Testis (tissue), 3 donors: ENCODE data around the gene TNS1. TPM values are rescaled to one million over a fixed set of nuclear protein-coding genes. Genes with fewer than 3 reads are reported as not detected.
A peak's percentile ranks its signal among the peaks of the same experiment; 100 is the strongest.

Source experiments
- DNase-seq: peaks from one replicate; pipeline ENCODE4 v3.0.0-alpha.2; 2019
- H3K27ac ChIP-seq, 2 donors: fragments of 200-600 bp; sonication (generic); one replicate each; pipeline ENCODE4 v1.5.1; 2019
- H3K27me3 ChIP-seq: fragments of 200-600 bp; sonication (generic); one replicate; pipeline ENCODE4 v1.5.1; 2019
- H3K36me3 ChIP-seq: fragments of 200-600 bp; sonication (generic); one replicate; pipeline ENCODE4 v1.5.1; 2017; ENCODE audit warnings: low read depth; ENCODE audit errors: missing control alignments
- H3K4me1 ChIP-seq: fragments of 200-600 bp; sonication (generic); one replicate; pipeline ENCODE4 v1.5.1; 2019
- H3K4me3 ChIP-seq, 2 donors: fragments of 200-600 bp; sonication (generic); one replicate each; pipeline ENCODE4 v1.5.1; 2017 to 2019
- H3K9me3 ChIP-seq: fragments of 200-600 bp; sonication (generic); one replicate; pipeline ENCODE4 v1.5.1; 2017
- CTCF ChIP-seq, 3 experiments: fragments of 450-650 bp in 2 of 3; fragments of 200-600 bp in 1 of 3; sonication (generic) in 1 of 3; IDR thresholded peaks; one replicate each; pipeline ENCODE4 v1.5.1; 2016 to 2019; ENCODE audit warnings: antibody characterized with exemption in 3 of 3, mild to moderate bottlenecking in 2 of 3, moderate library complexity in 1 of 3
- POLR2A ChIP-seq: fragments of 450-650 bp; IDR thresholded peaks from one replicate; pipeline ENCODE4 v1.6.1; 2017; ENCODE audit warnings: antibody characterized with exemption, mild to moderate bottlenecking, moderate library complexity
- WGBS, 2 donors: methylation state at CpG; one replicate each; pipeline ENCODE4 v1.1.5; 2018; 5-methylcytosine and 5-hydroxymethylcytosine counted together
- intact Hi-C: fragments of 100-400 bp; cut with DNase I; formaldehyde crosslinking; loops from one replicate; pipeline ENCODE4 v1.15.1; 2023; ENCODE audit warnings: low total_unique reads
- polyA plus RNA-seq: library from polyadenylated mRNA; stranded (reverse); fragments of 350-450 nt; fragmentation: Illumina TruSeq; extraction: RNeasy Lipid Tissue Mini Kit (QIAGEN cat#74804); gene quantifications from one replicate; pipeline ENCODE4 v1.2.3, GENCODE V29; 2014; ENCODE audit warnings: low read depth, low replicate concordance; ENCODE audit not compliant: insufficient read depth
- total RNA-seq, 2 donors: library from RNA; depleted of rRNA; stranded (reverse); fragments of >200 nt; gene quantifications; one replicate each; pipeline ENCODE4 v1.2.3, GENCODE V29; 2016

Gene TNS1
- total and polyA plus RNA-seq, 3 donors from 2014 or later: 75.9 to 256 (median 227) TPM

DNA sequence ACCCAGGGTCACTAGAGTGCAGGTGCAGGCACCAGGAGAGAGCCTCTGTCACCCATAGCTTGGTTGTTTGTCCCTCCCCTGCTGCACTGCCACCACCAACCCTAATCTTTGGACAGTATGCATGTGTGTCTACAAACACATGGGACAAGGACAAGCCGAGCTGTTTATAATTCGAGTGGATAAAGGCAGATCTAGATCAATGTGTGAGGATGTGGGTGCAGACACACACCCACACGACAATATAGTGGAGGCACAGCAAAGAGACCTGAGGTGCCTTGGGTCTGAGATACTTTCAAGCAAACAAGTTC, 199.2 kb downstream of the TNS1 start:
- no peak for TF ChIP-seq CTCF (IDR thresholded peaks at IDR 0.05)
- Histone ChIP-seq H3K27me3 (no peaks in the 10 kb centered on the region), H3K4me1 (peaks cover 59% of the 10 kb centered on the region), H3K9me3 (no peaks in the 10 kb centered on the region), H3K27ac (peak overlapping the region in 1 of 2 donors; percentile 45), H3K36me3 (no peaks in the 10 kb centered on the region), H3K4me3 (no peak overlapping the region)
- no peak for DNase-seq
- intact Hi-C loops: no loop called here
- 60 to 78% methylated on average over 3 of the region's 3 CpGs for WGBS, 2 donors

GRCh38 chr2:217802876-217803652, 199.7 kb downstream of the TNS1 start:
- WGBS, 2 donors: 64 to 68% methylated on average over 7 of the region's 7 CpGs
- Histone ChIP-seq H3K27ac (no peak overlapping the region), H3K36me3 (no peaks in the 10 kb centered on the region), H3K27me3 (no peaks in the 10 kb centered on the region), H3K4me3 (no peak overlapping the region), H3K4me1 (peaks cover 54% of the 10 kb centered on the region), H3K9me3 (no peaks in the 10 kb centered on the region)
- intact Hi-C loops: no loop called here
- TF ChIP-seq POLR2A: no peak
- TF ChIP-seq CTCF (IDR thresholded peaks at IDR 0.05): no peak
- peak; percentile 10 for DNase-seq

- peak; percentile 9 for DNase-seq
- intact Hi-C loops: no loop called here
- Histone ChIP-seq H3K36me3 (no peaks in the 10 kb centered on the region), H3K4me3 (no peak overlapping the region), H3K27ac (no peak overlapping the region), H3K9me3 (no peaks in the 10 kb centered on the region), H3K4me1 (peaks cover 47% of the 10 kb centered on the region), H3K27me3 (no peaks in the 10 kb centered on the region)
- no peak for TF ChIP-seq POLR2A
- no peak for TF ChIP-seq CTCF (IDR thresholded peaks at IDR 0.05)
- WGBS, 2 donors: 60 to 68% methylated on average over 4 of the region's 4 CpGs
Measured at GRCh38 chr2:217802266-217802665, 200.5 kb downstream of the TNS1 start.

DNA sequence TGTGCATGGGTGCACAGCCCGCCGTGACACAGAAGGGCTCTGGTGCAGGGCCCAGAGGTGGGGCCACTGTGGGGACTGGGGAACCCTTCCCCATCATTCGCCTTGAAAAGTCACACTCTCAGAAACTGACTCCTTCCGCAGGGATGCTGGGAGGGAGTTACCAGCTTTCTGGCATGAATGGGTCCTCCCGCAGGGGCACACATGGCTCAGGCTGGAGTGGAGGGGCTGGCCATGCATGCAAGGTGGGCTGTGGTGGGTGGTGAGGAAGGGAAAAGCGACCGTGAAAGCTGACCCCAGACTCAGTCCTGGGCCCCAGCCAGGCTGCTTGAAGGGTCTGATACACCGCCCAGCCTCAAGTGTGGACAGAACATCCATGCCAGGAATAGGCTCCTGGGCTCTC, 201.1 kb downstream of the TNS1 start:
- H3K9me3 ChIP-seq: no peaks in the 10 kb centered on the region
- no peaks in the 10 kb centered on the region for H3K36me3 ChIP-seq
- H3K4me3 ChIP-seq: no peak overlapping the region
- H3K27ac ChIP-seq: no peak overlapping the region
- H3K4me1 ChIP-seq: peaks cover 41% of the 10 kb centered on the region
- intact Hi-C loops: no loop called here
- TF ChIP-seq CTCF (IDR thresholded peaks at IDR 0.05) (no peak), POLR2A (no peak)
- DNase-seq: peak; percentile 15
- no peaks in the 10 kb centered on the region for H3K27me3 ChIP-seq
- 40 to 50% methylated on average over 8 of the region's 8 CpGs for WGBS, 2 donors

DNA sequence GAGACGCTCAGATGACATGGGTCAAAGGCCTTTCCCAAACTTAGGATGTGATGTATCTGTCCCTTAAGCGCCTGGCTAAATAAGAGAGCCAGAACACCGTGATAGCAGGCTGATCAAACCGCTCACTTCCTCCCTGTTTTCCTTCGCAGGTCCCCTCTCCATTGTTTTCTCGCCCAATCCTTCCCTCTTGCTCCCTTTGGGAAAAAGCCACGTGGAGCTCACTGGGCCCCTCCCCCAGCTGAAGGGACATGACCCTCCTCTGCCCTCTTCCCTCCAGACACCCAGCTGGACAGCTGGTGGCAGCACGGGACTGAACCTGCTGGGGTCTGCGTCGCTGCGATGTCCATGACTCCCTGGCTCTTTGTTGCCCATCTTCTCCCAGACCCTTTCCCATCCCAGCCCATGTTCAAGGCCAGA, 201.7 kb downstream of the TNS1 start:
- no peaks in the 10 kb centered on the region for H3K9me3 ChIP-seq
- H3K27ac ChIP-seq: peak overlapping the region; percentile 44 to 59
- 50 to 56% methylated on average over 11 of the region's 11 CpGs for WGBS, 2 donors
- no peaks in the 10 kb centered on the region for H3K36me3 ChIP-seq
- H3K4me1 ChIP-seq: peaks cover 35% of the 10 kb centered on the region
- intact Hi-C loops: no loop called here
- DNase-seq: peak; percentile 41
- no peak overlapping the region for H3K4me3 ChIP-seq
- no peak for TF ChIP-seq CTCF (IDR thresholded peaks at IDR 0.05)
- TF ChIP-seq POLR2A: no peak
- H3K27me3 ChIP-seq: no peaks in the 10 kb centered on the region
